NB4 (cell line): ENCODE data around the gene ZNF414.

Source experiments
- CTCF ChIP-seq: IDR thresholded peaks from one replicate; pipeline ENCODE4 v1.5.1; 2012; ENCODE audit warnings: low read depth, low read length
- MAX ChIP-seq: IDR thresholded peaks from 2 replicates; pipeline ENCODE4 v1.6.1; 2011; ENCODE audit warnings: low read depth, low read length
- POLR2A ChIP-seq: IDR thresholded peaks from 2 replicates; pipeline ENCODE4 v1.6.1; 2011; ENCODE audit warnings: mild to moderate bottlenecking; ENCODE audit not compliant: insufficient read length; ENCODE audit errors: extremely low read depth

- TF ChIP-seq POLR2A (no peak), CTCF (no peak), MAX (no peak)
Measured at GRCh38 chr19:8466018-8466417, 47.9 kb downstream of the ZNF414 start.
